ENCODE data around the gene KLHDC7A.

DNA sequence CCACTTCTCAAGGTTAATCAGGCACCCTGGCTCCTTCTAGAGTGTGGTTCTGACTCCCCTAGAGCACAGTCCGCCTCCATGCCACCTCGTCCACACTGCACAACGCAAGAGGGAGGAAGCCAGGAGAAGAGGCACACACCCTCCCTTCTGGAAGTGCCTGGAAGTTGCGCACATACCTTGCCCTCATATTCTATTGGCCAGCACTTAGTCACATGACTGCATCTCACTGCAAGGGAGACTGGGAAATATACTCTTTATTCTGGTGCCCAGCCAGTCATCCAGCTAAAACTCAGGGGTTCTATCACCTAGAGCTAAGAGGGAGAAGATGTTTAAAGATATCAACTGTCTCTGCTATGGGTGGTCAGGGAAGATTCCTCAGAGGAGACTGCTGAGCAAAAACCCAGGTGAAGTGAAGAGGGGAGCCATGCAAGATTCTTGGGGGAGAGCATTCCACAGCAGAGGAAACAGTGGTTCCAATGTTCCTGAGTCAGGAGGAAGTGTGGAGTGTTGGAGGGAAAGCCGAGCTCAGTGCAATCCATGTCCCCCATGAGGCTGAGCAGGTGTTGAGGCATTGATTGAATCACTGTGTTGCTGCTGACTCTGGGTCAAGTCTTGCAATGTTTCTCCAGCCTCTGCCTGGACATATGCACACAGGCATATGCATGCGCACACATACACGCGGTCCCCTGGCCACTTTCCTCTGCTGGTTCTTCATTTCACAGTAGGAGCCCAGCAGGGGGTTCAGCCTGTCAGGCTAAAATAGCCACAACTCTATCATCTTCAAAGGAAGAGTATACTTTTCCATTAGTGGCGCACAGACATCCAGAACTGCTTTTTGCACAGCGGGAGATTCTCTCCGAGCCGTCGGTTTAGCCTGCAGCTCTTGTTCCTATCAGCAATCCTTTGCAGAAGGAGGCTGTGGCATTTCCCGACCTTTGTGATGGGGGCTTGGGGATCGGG is 22.3 kb upstream of the KLHDC7A start:
- TF ChIP-seq, protein P1, sequence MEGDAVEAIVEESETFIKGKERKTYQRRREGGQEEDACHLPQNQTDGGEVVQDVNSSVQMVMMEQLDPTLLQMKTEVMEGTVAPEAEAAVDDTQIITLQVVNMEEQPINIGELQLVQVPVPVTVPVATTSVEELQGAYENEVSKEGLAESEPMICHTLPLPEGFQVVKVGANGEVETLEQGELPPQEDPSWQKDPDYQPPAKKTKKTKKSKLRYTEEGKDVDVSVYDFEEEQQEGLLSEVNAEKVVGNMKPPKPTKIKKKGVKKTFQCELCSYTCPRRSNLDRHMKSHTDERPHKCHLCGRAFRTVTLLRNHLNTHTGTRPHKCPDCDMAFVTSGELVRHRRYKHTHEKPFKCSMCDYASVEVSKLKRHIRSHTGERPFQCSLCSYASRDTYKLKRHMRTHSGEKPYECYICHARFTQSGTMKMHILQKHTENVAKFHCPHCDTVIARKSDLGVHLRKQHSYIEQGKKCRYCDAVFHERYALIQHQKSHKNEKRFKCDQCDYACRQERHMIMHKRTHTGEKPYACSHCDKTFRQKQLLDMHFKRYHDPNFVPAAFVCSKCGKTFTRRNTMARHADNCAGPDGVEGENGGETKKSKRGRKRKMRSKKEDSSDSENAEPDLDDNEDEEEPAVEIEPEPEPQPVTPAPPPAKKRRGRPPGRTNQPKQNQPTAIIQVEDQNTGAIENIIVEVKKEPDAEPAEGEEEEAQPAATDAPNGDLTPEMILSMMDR (conservative IDR thresholded peaks at IDR 0.05; ENCODE audit: low read depth, low read length): no peak
- no peak for TF ChIP-seq EZH2 (IDR thresholded peaks at IDR 0.05; ENCODE audit: low read length, unreplicated experiment)

Data from PC-3 (cell line).